Uterus (tissue), 2 donors: ENCODE data around the gene TRIM75.

Experiments
- POLR2A ChIP-seq, 2 donors: fragments of 450-650 bp; IDR thresholded peaks; one replicate each; pipeline ENCODE4 v1.6.1; 2016; ENCODE audit warnings: antibody characterized with exemption in 2 of 2, mild to moderate bottlenecking in 1 of 2, moderate library complexity in 1 of 2
- TF ChIP-seq, protein P1 (sequence below), 4 experiments: fragments of 200-600 bp in 2 of 4; fragments of 450-650 bp in 2 of 4; sonication (generic) in 2 of 4; IDR thresholded peaks; one replicate each; pipeline ENCODE4 v1.5.1; 2016 to 2019; ENCODE audit warnings: antibody characterized with exemption in 4 of 4, mild to moderate bottlenecking in 2 of 4, moderate library complexity in 1 of 4

DNA sequence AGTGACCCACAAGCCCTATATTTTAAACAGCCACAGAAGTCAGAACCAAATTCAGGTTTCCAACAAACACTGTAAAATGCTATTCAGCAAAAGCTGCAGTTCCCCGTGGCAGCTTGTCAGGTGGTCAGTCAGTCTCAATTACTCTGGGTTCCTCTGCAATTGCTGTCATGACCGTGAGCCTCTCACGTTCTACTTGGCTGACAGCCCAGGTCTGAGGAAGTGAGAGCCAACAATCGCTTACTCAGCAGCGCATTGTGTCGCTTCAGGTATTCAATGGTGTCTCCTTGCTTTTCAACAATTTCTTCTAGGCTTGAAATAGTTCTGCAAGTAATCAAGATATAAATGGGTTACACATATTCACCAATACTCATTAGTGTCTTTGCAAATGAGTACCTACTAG is 25.8 kb downstream of the TRIM75 start:
- TF ChIP-seq, protein P1, sequence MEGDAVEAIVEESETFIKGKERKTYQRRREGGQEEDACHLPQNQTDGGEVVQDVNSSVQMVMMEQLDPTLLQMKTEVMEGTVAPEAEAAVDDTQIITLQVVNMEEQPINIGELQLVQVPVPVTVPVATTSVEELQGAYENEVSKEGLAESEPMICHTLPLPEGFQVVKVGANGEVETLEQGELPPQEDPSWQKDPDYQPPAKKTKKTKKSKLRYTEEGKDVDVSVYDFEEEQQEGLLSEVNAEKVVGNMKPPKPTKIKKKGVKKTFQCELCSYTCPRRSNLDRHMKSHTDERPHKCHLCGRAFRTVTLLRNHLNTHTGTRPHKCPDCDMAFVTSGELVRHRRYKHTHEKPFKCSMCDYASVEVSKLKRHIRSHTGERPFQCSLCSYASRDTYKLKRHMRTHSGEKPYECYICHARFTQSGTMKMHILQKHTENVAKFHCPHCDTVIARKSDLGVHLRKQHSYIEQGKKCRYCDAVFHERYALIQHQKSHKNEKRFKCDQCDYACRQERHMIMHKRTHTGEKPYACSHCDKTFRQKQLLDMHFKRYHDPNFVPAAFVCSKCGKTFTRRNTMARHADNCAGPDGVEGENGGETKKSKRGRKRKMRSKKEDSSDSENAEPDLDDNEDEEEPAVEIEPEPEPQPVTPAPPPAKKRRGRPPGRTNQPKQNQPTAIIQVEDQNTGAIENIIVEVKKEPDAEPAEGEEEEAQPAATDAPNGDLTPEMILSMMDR (IDR thresholded peaks at IDR 0.05), result no peak
- TF ChIP-seq POLR2A (IDR thresholded peaks at IDR 0.05), result no peak
